GM18511 (cell line): ENCODE data around the gene AKAP8L.
"Not testable (repeated sequence)": the region's sequence is repeated elsewhere in the genome, so short reads cannot be mapped to it uniquely, and the experiment has no call there.

Source experiments
- ATAC-seq: cut with Tn5 transposase; IDR thresholded peaks from one replicate; pipeline ENCODE4 v1.9.1; 2021; ENCODE audit warnings: mild to moderate bottlenecking, moderate library complexity; ENCODE audit not compliant: unreplicated experiment

AKAP8L gene

GRCh38 chr19:15358918-15359317 is 59.9 kb downstream of the AKAP8L start:
- ATAC-seq, result no peak

- no peak for ATAC-seq
These were observed 60.9 kb downstream of the AKAP8L start for GRCh38 chr19:15357906-15358305.

DNA sequence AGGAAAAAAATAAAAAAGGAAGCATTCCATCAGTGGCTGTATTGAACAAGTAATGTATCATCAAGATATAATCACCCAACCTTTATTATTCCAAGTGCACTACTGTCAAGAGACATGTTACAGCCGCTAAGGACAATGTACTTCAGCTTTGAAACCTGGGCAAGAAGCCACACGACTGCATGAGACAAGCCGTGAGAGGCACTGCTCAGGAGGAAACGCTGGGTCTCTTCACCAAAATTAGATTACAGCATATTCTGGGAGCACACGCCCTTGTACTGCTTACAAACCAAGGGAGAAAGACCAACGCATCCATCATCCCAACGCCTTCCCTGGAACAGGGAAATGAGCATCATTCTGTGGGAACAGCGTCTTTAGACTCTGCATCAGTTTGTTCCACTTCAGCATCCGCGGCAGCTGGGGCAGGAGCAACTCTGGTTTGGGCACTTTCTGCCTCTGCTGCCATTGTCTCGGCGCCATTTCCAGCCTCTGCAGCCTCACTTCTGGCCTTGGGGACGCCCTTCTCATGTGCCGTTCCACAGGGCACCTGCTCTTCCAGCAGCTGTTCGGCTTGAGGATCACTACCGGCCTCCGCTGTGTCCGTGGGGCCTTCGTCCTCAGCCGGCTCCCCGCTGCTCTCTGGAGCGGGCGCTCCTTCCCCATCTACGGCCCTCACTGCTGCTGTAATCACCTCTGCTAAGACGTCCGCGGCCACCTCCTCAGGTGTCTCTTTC is 64.1 kb downstream of the AKAP8L start:
- no peak for ATAC-seq

- no peak for ATAC-seq
These were observed 64.9 kb downstream of the AKAP8L start for GRCh38 chr19:15353908-15354307.

DNA sequence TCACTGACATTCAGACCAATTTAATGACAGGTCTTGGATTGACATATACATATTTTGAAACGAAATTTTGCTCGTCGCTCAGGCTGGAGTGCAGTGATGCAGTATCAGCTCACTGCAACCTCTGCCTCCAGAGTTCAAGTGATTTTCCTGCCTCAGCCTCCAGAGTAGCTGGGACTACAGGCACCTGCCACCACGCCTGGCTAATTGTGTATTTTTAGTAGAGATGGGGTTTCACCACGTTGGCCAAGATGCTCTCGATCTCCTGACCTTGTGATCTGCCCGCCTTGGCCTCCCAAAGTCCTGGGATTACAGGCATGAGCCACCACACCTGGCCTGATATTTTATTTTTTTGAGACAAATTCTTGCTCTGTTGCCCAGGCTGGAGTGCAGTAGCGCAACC is 66.3 kb downstream of the AKAP8L start:
- not testable (repeated sequence) for ATAC-seq

GRCh38 chr19:15341328-15341727 is 77.5 kb downstream of the AKAP8L start:
- not testable (repeated sequence) for ATAC-seq

GRCh38 chr19:15340086-15340485 is 78.7 kb downstream of the AKAP8L start:
- ATAC-seq, result no peak

DNA sequence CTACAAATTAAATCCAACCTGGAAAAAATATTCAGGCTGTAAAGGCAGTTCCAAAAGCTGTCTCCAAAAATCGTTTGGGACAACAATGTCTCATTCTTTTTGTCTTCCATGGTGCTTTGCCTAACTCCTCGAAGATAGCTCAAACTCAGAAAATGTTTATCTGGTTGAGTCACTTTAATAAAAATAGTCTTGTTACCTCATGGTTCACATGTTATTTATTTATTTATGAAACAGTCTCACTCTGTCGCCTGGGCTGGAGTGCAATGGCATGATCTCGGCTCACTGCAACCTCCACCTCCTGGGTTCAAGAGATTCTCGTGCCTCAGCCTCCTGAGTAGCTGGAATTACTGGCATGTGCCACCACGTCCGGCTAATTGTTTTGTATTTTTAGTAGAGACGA is 81.6 kb downstream of the AKAP8L start:
- no peak for ATAC-seq

DNA sequence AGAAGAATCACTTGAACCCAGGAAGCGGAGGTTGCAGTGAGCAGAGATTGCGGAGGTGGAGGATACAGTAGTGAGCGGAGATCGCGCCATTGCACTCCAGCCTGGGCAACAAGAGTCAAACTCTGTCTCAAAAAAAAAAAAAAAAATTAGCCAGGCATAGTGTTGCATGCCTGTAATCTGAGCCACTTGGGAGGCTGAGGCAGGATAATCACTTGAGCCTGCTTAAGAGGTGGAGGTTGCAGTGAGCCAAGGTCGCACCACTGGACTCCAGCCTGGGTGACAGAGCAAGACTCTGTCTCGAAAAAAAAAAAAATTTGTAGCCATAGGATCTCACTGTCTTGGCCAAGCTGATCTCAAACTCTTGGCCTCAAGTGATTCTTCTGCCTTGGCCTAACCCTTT is 82.8 kb downstream of the AKAP8L start:
- ATAC-seq, result not testable (repeated sequence)

DNA sequence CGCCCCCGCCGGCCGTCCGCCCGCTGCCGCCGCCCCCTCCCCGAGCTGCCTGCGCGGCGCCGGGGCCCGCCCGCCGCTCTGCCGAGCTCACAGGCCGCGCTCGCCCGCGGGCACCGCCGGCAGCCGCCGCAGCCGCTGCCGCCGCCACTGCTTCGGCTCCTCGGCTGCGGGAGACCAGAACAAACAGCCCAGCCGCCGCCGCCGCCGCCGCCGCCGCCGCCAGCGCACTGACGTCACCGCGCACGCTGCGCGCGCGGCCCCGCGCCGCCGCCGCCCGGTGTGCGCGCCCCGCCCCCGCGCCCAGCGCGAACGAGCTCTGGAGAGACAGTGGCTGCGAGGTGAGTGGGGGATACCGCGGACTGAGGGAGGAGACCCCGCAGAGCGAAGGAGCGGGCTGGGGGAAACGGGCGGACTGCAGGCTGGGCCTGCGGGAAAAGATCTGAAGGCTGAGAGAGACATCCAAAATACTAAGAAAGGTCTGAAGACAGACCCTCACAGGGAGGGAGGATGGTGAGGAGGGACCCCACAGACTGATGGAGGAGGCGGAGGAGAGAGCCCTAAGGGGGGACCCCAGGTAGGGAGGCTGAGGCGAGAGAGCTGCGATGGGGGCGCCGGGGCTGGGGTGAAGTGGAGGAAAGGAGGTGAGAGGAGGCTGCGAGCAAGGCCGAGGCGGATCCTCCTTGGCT is 86.3 kb downstream of the AKAP8L start, which contains the start of gene BRD4:
TSS of gene BRD4 (minus strand) at position 229 of the 686 bp plus-strand sequence. CDS start 59,440 bp downstream, outside the sequence.
- ATAC-seq, result peak; percentile 45

- ATAC-seq, result peak; percentile 33
These were observed 87.1 kb downstream of the AKAP8L start for GRCh38 chr19:15331419-15332310.

DNA sequence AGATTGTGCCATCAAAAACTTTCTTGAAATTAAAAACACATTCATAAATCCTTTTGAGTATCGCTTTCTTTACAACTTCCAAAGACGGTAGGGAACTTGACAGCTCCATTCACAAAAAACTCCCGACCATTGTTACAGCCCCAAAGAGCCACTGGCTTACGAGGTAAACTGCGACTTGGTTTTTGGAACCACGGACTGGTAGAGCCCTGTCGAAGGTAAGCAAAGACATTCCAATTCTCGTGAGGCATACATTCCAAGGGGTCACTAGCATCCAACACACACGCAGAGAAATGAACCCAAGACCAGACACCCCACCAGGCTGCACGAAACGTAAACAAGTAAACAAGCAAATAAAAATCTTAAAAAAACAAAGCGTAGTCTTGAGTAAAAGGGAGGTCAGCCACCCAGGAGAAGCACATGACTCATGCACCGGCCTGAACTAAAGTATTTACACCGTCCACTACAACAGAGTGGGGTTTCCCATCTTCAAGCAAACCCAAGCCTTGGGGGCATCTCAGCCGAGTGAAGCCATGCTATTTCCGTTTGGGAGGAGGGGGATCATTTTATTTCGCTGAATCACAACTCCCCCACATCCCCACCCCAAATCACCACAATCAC is 87.9 kb downstream of the AKAP8L start:
- no peak for ATAC-seq
